Esophagus squamous epithelium (tissue), 5 donors: Measurements from ENCODE around the gene SNRK. TPM values are rescaled to one million over a fixed set of nuclear protein-coding genes. Genes with fewer than 3 reads are reported as not detected.

ENCODE experiments used
- DNase-seq: peaks from one replicate; lab custom pipeline; 2025; lab: John Stamatoyannopoulos, UW
- H3K27ac ChIP-seq, 4 donors: fragments of 200-600 bp; sonication (generic); one replicate each; pipeline ENCODE4 v1.5.1; 2016 to 2019; ENCODE audit warnings: mild to moderate bottlenecking in 1 of 4
- H3K27me3 ChIP-seq, 4 donors: fragments of 200-600 bp; sonication (generic); 1 replicate in 3 of 4; 2 replicates in 1 of 4; pipeline versions ENCODE4 v1.5.1 to v1.6.0; 2017 to 2021; ENCODE audit warnings: antibody characterized with exemption in 1 of 4
- H3K36me3 ChIP-seq, 3 donors: fragments of 200-600 bp; sonication (generic); one replicate each; pipeline ENCODE4 v1.5.1; 2016 to 2019
- H3K4me1 ChIP-seq, 3 donors: fragments of 200-600 bp; sonication (generic); one replicate each; pipeline ENCODE4 v1.5.1; 2017 to 2019
- H3K4me3 ChIP-seq, 4 donors: fragments of 200-600 bp; sonication (generic); 1 replicate in 3 of 4; 2 replicates in 1 of 4; pipeline ENCODE4 v1.5.1; 2016 to 2019; ENCODE audit warnings: mild to moderate bottlenecking in 2 of 4, moderate library complexity in 1 of 4
- H3K9me3 ChIP-seq, 3 donors: fragments of 200-600 bp; sonication (generic); one replicate each; pipeline ENCODE4 v1.5.1; 2016 to 2019
- POLR2A ChIP-seq, 4 donors: fragments of 450-650 bp; IDR thresholded peaks; one replicate each; pipeline ENCODE4 v1.6.1; 2017; ENCODE audit warnings: antibody characterized with exemption in 4 of 4, mild to moderate bottlenecking in 4 of 4, moderate library complexity in 3 of 4
- WGBS, 2 donors: methylation state at CpG; one replicate each; pipeline ENCODE4 v1.1.5; 2018; 5-methylcytosine and 5-hydroxymethylcytosine counted together
- intact Hi-C: fragments of 100-400 bp; cut with DNase I; formaldehyde crosslinking; loops from one replicate; pipeline ENCODE4 v1.15.0; 2022
- total RNA-seq, 4 donors: library from RNA; depleted of rRNA; stranded (reverse); fragments of >200 nt; gene quantifications; one replicate each; pipeline ENCODE4 v1.1.0, GENCODE V29; 2016
- TF ChIP-seq, protein P1 (sequence below), 6 experiments: fragments of 450-650 bp in 4 of 6; fragments of 200-600 bp in 2 of 6; sonication (generic) in 2 of 6; IDR thresholded peaks; one replicate each; pipeline ENCODE4 v1.5.1; 2016 to 2019; ENCODE audit warnings: antibody characterized with exemption in 6 of 6, mild to moderate bottlenecking in 4 of 6, moderate library complexity in 4 of 6
- donor health status: DM: yes; HTN: yes; CAD: no.

Gene SNRK
- total RNA-seq, 4 donors from 2014 or later, result 27.0 to 42.0 (median 29.5) TPM

DNA sequence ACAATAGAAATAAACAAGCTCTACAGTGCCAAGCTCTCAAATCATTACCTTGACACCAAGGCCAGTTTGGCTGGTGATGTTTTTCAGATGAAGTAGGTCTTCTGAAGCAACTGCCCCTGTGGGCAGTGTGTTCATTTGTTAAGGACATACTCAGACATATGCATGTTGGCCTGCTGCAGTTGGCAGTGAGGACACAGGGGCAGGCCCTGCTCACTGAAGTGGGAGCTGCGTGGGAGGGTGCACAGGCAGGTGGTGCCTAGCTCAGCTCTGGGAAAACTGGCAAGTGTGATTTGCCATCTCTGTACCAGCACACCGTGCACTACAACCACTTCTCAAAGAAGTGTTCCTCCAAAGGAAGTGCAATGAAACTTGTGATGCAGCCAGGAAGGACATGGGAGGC, 28.5 kb upstream of the SNRK start:
- TF ChIP-seq, protein P1, sequence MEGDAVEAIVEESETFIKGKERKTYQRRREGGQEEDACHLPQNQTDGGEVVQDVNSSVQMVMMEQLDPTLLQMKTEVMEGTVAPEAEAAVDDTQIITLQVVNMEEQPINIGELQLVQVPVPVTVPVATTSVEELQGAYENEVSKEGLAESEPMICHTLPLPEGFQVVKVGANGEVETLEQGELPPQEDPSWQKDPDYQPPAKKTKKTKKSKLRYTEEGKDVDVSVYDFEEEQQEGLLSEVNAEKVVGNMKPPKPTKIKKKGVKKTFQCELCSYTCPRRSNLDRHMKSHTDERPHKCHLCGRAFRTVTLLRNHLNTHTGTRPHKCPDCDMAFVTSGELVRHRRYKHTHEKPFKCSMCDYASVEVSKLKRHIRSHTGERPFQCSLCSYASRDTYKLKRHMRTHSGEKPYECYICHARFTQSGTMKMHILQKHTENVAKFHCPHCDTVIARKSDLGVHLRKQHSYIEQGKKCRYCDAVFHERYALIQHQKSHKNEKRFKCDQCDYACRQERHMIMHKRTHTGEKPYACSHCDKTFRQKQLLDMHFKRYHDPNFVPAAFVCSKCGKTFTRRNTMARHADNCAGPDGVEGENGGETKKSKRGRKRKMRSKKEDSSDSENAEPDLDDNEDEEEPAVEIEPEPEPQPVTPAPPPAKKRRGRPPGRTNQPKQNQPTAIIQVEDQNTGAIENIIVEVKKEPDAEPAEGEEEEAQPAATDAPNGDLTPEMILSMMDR (IDR thresholded peaks at IDR 0.05), result no peak
- TF ChIP-seq POLR2A (IDR thresholded peaks at IDR 0.05), result no peak
- no peak for DNase-seq
- Histone ChIP-seq H3K27me3 (no peaks in the 10 kb centered on the region), H3K4me3 (no peak overlapping the region), H3K9me3 (no peaks in the 10 kb centered on the region), H3K27ac (no peak overlapping the region), H3K4me1 (peaks cover 0 to 18% (median 0%) of the 10 kb centered on the region in 3 donors), H3K36me3 (no peaks in the 10 kb centered on the region)
- intact Hi-C loops, result no loop called here
- 64% methylated on average over 2 of the region's 2 CpGs; no CpG with 5 or more reads in 1 of the 2 donors for WGBS, 2 donors

DNA sequence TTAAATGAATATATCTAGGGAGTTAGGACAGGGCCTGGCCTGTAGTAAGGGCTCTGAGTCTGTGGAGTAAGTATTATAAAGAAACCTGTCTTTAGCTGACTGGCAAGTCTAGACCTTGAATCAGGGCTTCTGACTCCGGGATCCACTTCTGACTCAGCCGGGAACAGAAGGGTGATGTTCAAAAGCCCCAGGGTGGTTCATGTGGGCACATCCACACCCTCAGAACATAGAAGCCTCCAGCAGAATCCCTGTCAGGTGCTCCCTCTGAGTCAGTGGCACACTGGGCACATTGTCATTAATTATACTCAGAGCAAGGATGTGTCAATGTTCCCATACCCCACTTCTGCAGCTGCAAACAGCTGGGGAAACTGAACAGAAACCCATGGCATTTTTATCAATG, 26.7 kb upstream of the SNRK start:
- no peak for DNase-seq

DNA sequence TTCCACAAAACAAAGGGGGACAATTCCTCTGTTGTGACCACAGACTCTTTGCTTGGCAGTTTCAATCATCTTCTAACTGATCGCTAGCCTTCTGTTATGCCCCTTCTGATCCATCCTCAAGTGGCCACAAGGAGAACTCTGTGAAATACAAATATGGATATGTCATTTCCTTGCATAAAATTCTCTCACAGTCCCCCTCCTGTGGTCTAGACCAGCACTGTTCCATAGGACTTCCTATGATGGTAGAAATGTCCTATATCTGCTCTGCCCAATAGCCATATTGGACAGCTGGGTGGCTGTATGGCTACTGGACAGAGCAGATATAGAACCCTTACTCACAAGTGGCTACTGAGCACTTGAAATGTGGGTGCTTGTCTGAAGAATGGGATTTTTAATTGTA, 25.9 kb upstream of the SNRK start:
- Histone ChIP-seq H3K27me3 (no peaks in the 10 kb centered on the region), H3K4me1 (peaks cover 0 to 18% (median 0%) of the 10 kb centered on the region in 3 donors), H3K27ac (peak overlapping the region in 1 of 4 donors; percentile 73), H3K9me3 (no peaks in the 10 kb centered on the region), H3K36me3 (no peaks in the 10 kb centered on the region), H3K4me3 (no peak overlapping the region)
- TF ChIP-seq POLR2A (IDR thresholded peaks at IDR 0.05), result no peak
- TF ChIP-seq, protein P1 (IDR thresholded peaks at IDR 0.05), result no peak
- intact Hi-C loops, result no loop called here
- 86 to 100% methylated on average over 1 of the region's 1 CpG for WGBS, 2 donors
- DNase-seq, result no peak

More for the DNA sequence above, 26.7 kb upstream of the SNRK start:
- TF ChIP-seq, protein P1 (IDR thresholded peaks at IDR 0.05), result no peak
- 40 to 73% methylated on average over 1 to 2 of the region's 2 CpGs for WGBS, 2 donors
- H3K36me3 ChIP-seq, result no peaks in the 10 kb centered on the region
- peak overlapping the region; percentile 58 to 83 (median 74) for H3K27ac ChIP-seq
- no peaks in the 10 kb centered on the region for H3K27me3 ChIP-seq
- H3K4me1 ChIP-seq, result peaks cover 0 to 18% (median 0%) of the 10 kb centered on the region in 3 donors
- no peak overlapping the region for H3K4me3 ChIP-seq
- H3K9me3 ChIP-seq, result no peaks in the 10 kb centered on the region
- intact Hi-C loops, result no loop called here

DNA sequence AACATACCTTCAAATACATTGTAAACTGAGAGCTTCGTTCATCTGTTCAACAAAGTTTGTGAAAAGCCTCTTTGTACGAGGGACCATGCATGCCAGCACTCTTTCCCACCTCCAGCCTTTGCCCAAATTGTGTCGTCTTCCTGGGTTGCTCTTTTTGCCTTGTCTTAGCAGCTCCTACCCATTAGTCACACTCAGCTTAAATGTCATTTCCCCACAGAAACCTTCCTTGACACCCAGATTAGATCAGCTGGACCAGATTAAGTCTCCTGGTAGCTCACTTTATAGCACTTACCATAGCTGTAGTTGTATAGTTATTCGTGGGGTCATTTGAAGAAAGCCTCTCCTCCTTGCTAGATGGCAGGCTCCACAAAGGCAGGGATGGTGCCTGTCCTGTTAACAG, 24.1 kb upstream of the SNRK start:
- TF ChIP-seq, protein P1 (IDR thresholded peaks at IDR 0.05), result no peak
- no peak for TF ChIP-seq POLR2A (IDR thresholded peaks at IDR 0.05)
- no peaks in the 10 kb centered on the region for H3K36me3 ChIP-seq
- no peaks in the 10 kb centered on the region for H3K27me3 ChIP-seq
- no peak overlapping the region for H3K4me3 ChIP-seq
- no peaks in the 10 kb centered on the region for H3K9me3 ChIP-seq
- 77 to 95% methylated on average over 4 of the region's 4 CpGs for WGBS, 2 donors
- H3K4me1 ChIP-seq, result peaks cover 0 to 18% (median 0%) of the 10 kb centered on the region in 3 donors
- no peak overlapping the region for H3K27ac ChIP-seq
- intact Hi-C loops, result no loop called here
- DNase-seq, result no peak

DNA sequence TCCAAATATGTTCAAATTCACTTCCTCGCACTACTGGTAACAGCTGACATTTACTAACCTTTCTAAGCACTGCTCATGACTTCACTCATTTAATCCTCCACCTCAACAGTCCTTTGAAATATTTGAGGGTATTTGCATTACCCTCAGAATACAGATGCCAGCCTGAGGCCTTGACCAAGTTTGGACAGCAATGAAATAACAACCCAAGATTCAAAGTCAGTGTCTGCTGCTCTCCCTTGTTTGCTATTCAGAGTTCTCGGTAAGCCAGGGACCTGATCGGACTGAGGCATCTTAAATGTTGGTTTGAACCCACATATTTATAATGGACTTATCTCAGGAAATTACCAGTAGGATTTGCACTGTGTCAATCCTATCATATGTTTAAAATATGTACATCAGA, 19.9 kb upstream of the SNRK start:
- Histone ChIP-seq H3K4me3 (no peak overlapping the region), H3K27ac (no peak overlapping the region), H3K4me1 (no peaks in the 10 kb centered on the region), H3K27me3 (no peaks in the 10 kb centered on the region), H3K9me3 (no peaks in the 10 kb centered on the region), H3K36me3 (no peaks in the 10 kb centered on the region)
- intact Hi-C loops, result no loop called here
- TF ChIP-seq POLR2A (IDR thresholded peaks at IDR 0.05), result no peak
- TF ChIP-seq, protein P1 (IDR thresholded peaks at IDR 0.05), result no peak
- 53 to 67% methylated on average over 3 of the region's 3 CpGs for WGBS, 2 donors
- DNase-seq, result no peak
